Mucosa of stomach (tissue), 1 donor: Measurements from ENCODE around the gene RXRA.

Experiments used
- H3K27me3 ChIP-seq: one replicate; pipeline ENCODE4 v1.7.0; 2013; ENCODE audit warnings: mild to moderate bottlenecking, low read length; ENCODE audit not compliant: control insufficient read depth, insufficient read depth
- H3K36me3 ChIP-seq: one replicate; pipeline ENCODE4 v1.7.0; 2013; ENCODE audit warnings: low read length; ENCODE audit not compliant: control insufficient read depth, insufficient read depth
- H3K4me1 ChIP-seq: one replicate; pipeline ENCODE4 v1.7.0; 2013; ENCODE audit warnings: mild to moderate bottlenecking, low read length; ENCODE audit not compliant: control insufficient read depth, insufficient read depth
- H3K4me3 ChIP-seq: one replicate; pipeline ENCODE4 v1.7.0; 2013; ENCODE audit warnings: low read length
- H3K9ac ChIP-seq: one replicate; pipeline ENCODE4 v1.7.0; 2013; ENCODE audit warnings: mild to moderate bottlenecking, low read length, moderate library complexity
- H3K9me3 ChIP-seq: one replicate; pipeline ENCODE4 v1.7.0; 2013; ENCODE audit warnings: mild to moderate bottlenecking, low read length, moderate library complexity; ENCODE audit not compliant: control insufficient read depth
- donor health status: Pancreatic carcinoma.

The RXRA gene

GRCh38 chr9:134381671-134382516 lies 55.6 kb downstream of the RXRA start:
- H3K4me3 ChIP-seq, result no peak overlapping the region

GRCh38 chr9:134382733-134383132 lies 56.5 kb downstream of the RXRA start:
- no peak overlapping the region for H3K4me3 ChIP-seq
- H3K36me3 ChIP-seq, result no peaks in the 10 kb centered on the region
- H3K9ac ChIP-seq, result peak overlapping the region; percentile 25
- no peaks in the 10 kb centered on the region for H3K9me3 ChIP-seq
- H3K27me3 ChIP-seq, result no peaks in the 10 kb centered on the region
- H3K4me1 ChIP-seq, result peaks cover 89% of the 10 kb centered on the region

More at GRCh38 chr9:134381671-134382516, 55.6 kb downstream of the RXRA start:
- H3K4me1 ChIP-seq, result peaks cover 89% of the 10 kb centered on the region
- no peaks in the 10 kb centered on the region for H3K27me3 ChIP-seq
- no peaks in the 10 kb centered on the region for H3K36me3 ChIP-seq
- peak overlapping the region; percentile 25 for H3K9ac ChIP-seq
- H3K9me3 ChIP-seq, result no peaks in the 10 kb centered on the region

GRCh38 chr9:134383148-134383547 lies 56.9 kb downstream of the RXRA start:
- Histone ChIP-seq H3K27me3 (no peaks in the 10 kb centered on the region), H3K9ac (peak overlapping the region; percentile 25), H3K9me3 (no peaks in the 10 kb centered on the region), H3K4me3 (no peak overlapping the region), H3K4me1 (peaks cover 89% of the 10 kb centered on the region), H3K36me3 (no peaks in the 10 kb centered on the region)

- Histone ChIP-seq H3K9me3 (no peaks in the 10 kb centered on the region), H3K36me3 (no peaks in the 10 kb centered on the region), H3K9ac (peak overlapping the region; percentile 22), H3K4me1 (peaks cover 79% of the 10 kb centered on the region), H3K27me3 (no peaks in the 10 kb centered on the region), H3K4me3 (no peak overlapping the region)
These were observed 58.7 kb downstream of the RXRA start for GRCh38 chr9:134384811-134385479.

- Histone ChIP-seq H3K4me3 (no peak overlapping the region), H3K27me3 (no peaks in the 10 kb centered on the region), H3K9ac (no peak overlapping the region), H3K36me3 (no peaks in the 10 kb centered on the region), H3K4me1 (peaks cover 80% of the 10 kb centered on the region), H3K9me3 (no peaks in the 10 kb centered on the region)
These were observed 59.7 kb downstream of the RXRA start for GRCh38 chr9:134385915-134386314.

- H3K9me3 ChIP-seq, result no peaks in the 10 kb centered on the region
- no peaks in the 10 kb centered on the region for H3K27me3 ChIP-seq
- H3K9ac ChIP-seq, result peak overlapping the region; percentile 22
- no peak overlapping the region for H3K4me3 ChIP-seq
- H3K36me3 ChIP-seq, result no peaks in the 10 kb centered on the region
- peaks cover 78% of the 10 kb centered on the region for H3K4me1 ChIP-seq
These were observed 60.9 kb downstream of the RXRA start for GRCh38 chr9:134386951-134387831.

GRCh38 chr9:134388289-134388808 lies 62.1 kb downstream of the RXRA start:
- H3K27me3 ChIP-seq, result no peaks in the 10 kb centered on the region
- peaks cover 74% of the 10 kb centered on the region for H3K4me1 ChIP-seq
- H3K9ac ChIP-seq, result no peak overlapping the region
- no peaks in the 10 kb centered on the region for H3K9me3 ChIP-seq
- H3K4me3 ChIP-seq, result no peak overlapping the region
- H3K36me3 ChIP-seq, result no peaks in the 10 kb centered on the region

- no peaks in the 10 kb centered on the region for H3K9me3 ChIP-seq
- peaks cover 68% of the 10 kb centered on the region for H3K4me1 ChIP-seq
- no peaks in the 10 kb centered on the region for H3K27me3 ChIP-seq
- no peak overlapping the region for H3K4me3 ChIP-seq
- no peak overlapping the region for H3K9ac ChIP-seq
- no peaks in the 10 kb centered on the region for H3K36me3 ChIP-seq
These were observed 62.7 kb downstream of the RXRA start for GRCh38 chr9:134388976-134389375.

- Histone ChIP-seq H3K9ac (no peak overlapping the region), H3K4me3 (no peak overlapping the region), H3K36me3 (no peaks in the 10 kb centered on the region), H3K27me3 (no peaks in the 10 kb centered on the region), H3K9me3 (no peaks in the 10 kb centered on the region), H3K4me1 (peaks cover 61% of the 10 kb centered on the region)
These were observed 63.4 kb downstream of the RXRA start for GRCh38 chr9:134389642-134390041.

- Histone ChIP-seq H3K4me3 (no peak overlapping the region), H3K27me3 (no peaks in the 10 kb centered on the region), H3K9me3 (no peaks in the 10 kb centered on the region), H3K9ac (no peak overlapping the region), H3K4me1 (peaks cover 52% of the 10 kb centered on the region), H3K36me3 (no peaks in the 10 kb centered on the region)
These were observed 64.3 kb downstream of the RXRA start for GRCh38 chr9:134390537-134390936.

- Histone ChIP-seq H3K4me1 (peaks cover 50% of the 10 kb centered on the region), H3K9ac (no peak overlapping the region), H3K9me3 (no peaks in the 10 kb centered on the region), H3K4me3 (no peak overlapping the region), H3K36me3 (no peaks in the 10 kb centered on the region), H3K27me3 (no peaks in the 10 kb centered on the region)
These were observed 64.7 kb downstream of the RXRA start for GRCh38 chr9:134390947-134391318.
